Keratinocyte (primary cell): ENCODE results near the gene ZBTB2. TPM values are rescaled to one million over a fixed set of nuclear protein-coding genes. Genes with fewer than 3 reads are reported as not detected.

ENCODE experiments used
- DNase-seq: peaks from one replicate; pipeline ENCODE4 v3.0.0-alpha.2; 2011; ENCODE audit warnings: low read depth, missing footprints, low spot score
- FAIRE-seq: peaks from 2 replicates; lab custom pipeline; 2011; peaks lifted over from hg19 to GRCh38; lab: Jason Lieb, UNC
- H2AFZ ChIP-seq: 2 replicates; pipeline ENCODE4 v1.6.0; 2012; ENCODE audit warnings: low read length, control low read depth, inconsistent platforms; ENCODE audit not compliant: control insufficient read depth
- H3K27ac ChIP-seq: 2 replicates; pipeline ENCODE4 v1.5.1; 2011; ENCODE audit warnings: low read length; ENCODE audit not compliant: control insufficient read depth, insufficient read depth
- H3K27me3 ChIP-seq: 3 replicates; pipeline ENCODE4 v1.6.0; 2011; ENCODE audit warnings: low read length; ENCODE audit not compliant: control insufficient read depth, insufficient read depth; ENCODE audit errors: extremely low read depth
- H3K36me3 ChIP-seq, 2 experiments: 2 replicates in 1 of 2; 3 replicates in 1 of 2; pipeline ENCODE4 v1.5.1; 2011; ENCODE audit warnings: low read length in 2 of 2, mild to moderate bottlenecking in 1 of 2; ENCODE audit not compliant: control insufficient read depth in 2 of 2, insufficient read depth in 2 of 2; ENCODE audit errors: extremely low read depth in 1 of 2
- H3K4me1 ChIP-seq: 3 replicates; pipeline ENCODE4 v1.5.1; 2011; ENCODE audit warnings: low read length; ENCODE audit not compliant: control insufficient read depth, insufficient read depth; ENCODE audit errors: extremely low read depth
- H3K4me2 ChIP-seq: 3 replicates; pipeline ENCODE4 v1.6.0; 2011; ENCODE audit warnings: low read depth, low read length; ENCODE audit not compliant: control insufficient read depth, insufficient read depth; ENCODE audit errors: extremely low read depth
- H3K4me3 ChIP-seq, 3 experiments: fragments of 200-600 bp in 1 of 3; sonication (generic) in 1 of 3; 2 replicates in 2 of 3; 3 replicates in 1 of 3; pipeline ENCODE4 v1.5.1; 2011 to 2016; ENCODE audit warnings: low read length in 3 of 3, mild to moderate bottlenecking in 3 of 3, control low read depth in 2 of 3, inconsistent platforms in 1 of 3, low read depth in 1 of 3, mixed read lengths in 1 of 3, mixed run types in 1 of 3, moderate library complexity in 1 of 3; ENCODE audit not compliant: control insufficient read depth in 2 of 3, insufficient read depth in 2 of 3; ENCODE audit errors: extremely low read depth in 1 of 3
- H3K79me2 ChIP-seq: 2 replicates; pipeline ENCODE4 v1.6.0; 2012; ENCODE audit warnings: low read length; ENCODE audit not compliant: control insufficient read depth, insufficient read depth
- H3K9ac ChIP-seq: 3 replicates; pipeline ENCODE4 v1.6.0; 2011; ENCODE audit warnings: low read length; ENCODE audit not compliant: control insufficient read depth, insufficient read depth; ENCODE audit errors: extremely low read depth
- H3K9me1 ChIP-seq: 3 replicates; pipeline ENCODE4 v1.6.0; 2011; ENCODE audit warnings: low read length; ENCODE audit not compliant: control insufficient read depth, insufficient read depth; ENCODE audit errors: extremely low read depth
- H3K9me3 ChIP-seq: 2 replicates; pipeline ENCODE4 v1.5.1; 2012; ENCODE audit warnings: low read depth, low read length; ENCODE audit not compliant: control insufficient read depth
- H4K20me1 ChIP-seq: 3 replicates; pipeline ENCODE4 v1.6.0; 2011; ENCODE audit warnings: low read length; ENCODE audit not compliant: control insufficient read depth, insufficient read depth; ENCODE audit errors: extremely low read depth
- EZH2 ChIP-seq: IDR thresholded peaks from one replicate; pipeline ENCODE4 v1.6.1; 2012; ENCODE audit warnings: inconsistent platforms, mild to moderate bottlenecking, low read length, moderate library complexity
- dilution Hi-C: fragments of 300-500 bp; cut with MboI; formaldehyde crosslinking; loops from one replicate; pipeline ENCODE4 v1.7.0; 2020; ENCODE audit warnings: low sequenced_read_pairs; ENCODE audit not compliant: extremely low pct_ligation_motif_present
- polyA plus RNA-seq, 5 experiments: library from polyadenylated mRNA; depleted of rRNA in 3 of 5; stranded (reverse) in 3 of 5; stranded (forward) in 1 of 5; unstranded in 1 of 5; fragments of >200 nt; gene quantifications; 1 replicate in 1 of 5; 2 replicates in 3 of 5; 3 replicates in 1 of 5; pipeline versions ENCODE4 v1.2.1 to v1.2.3, GENCODE V29; 2011 to 2012; ENCODE audit warnings: missing spikeins in 2 of 5, low read depth in 1 of 5, low replicate concordance in 1 of 5
- TF ChIP-seq, protein P1 (sequence below), 3 experiments: IDR thresholded peaks in 1 of 3; conservative IDR thresholded peaks in 1 of 3; optimal IDR thresholded peaks in 1 of 3; 2 replicates in 2 of 3; 3 replicates in 1 of 3; pipeline versions ENCODE3 to v1.5.1; 2011; ENCODE audit warnings: low read length in 3 of 3, mild to moderate bottlenecking in 3 of 3, moderate library complexity in 2 of 3, control low read depth in 1 of 3, inconsistent platforms in 1 of 3; ENCODE audit not compliant: insufficient read depth in 2 of 3; ENCODE audit errors: extremely low read depth in 1 of 3

ZBTB2 gene
- polyA plus RNA-seq, 1 donor (not counting 4 experiments of a cell fraction or from before 2014, with no cell fraction given): 10.9 TPM

DNA sequence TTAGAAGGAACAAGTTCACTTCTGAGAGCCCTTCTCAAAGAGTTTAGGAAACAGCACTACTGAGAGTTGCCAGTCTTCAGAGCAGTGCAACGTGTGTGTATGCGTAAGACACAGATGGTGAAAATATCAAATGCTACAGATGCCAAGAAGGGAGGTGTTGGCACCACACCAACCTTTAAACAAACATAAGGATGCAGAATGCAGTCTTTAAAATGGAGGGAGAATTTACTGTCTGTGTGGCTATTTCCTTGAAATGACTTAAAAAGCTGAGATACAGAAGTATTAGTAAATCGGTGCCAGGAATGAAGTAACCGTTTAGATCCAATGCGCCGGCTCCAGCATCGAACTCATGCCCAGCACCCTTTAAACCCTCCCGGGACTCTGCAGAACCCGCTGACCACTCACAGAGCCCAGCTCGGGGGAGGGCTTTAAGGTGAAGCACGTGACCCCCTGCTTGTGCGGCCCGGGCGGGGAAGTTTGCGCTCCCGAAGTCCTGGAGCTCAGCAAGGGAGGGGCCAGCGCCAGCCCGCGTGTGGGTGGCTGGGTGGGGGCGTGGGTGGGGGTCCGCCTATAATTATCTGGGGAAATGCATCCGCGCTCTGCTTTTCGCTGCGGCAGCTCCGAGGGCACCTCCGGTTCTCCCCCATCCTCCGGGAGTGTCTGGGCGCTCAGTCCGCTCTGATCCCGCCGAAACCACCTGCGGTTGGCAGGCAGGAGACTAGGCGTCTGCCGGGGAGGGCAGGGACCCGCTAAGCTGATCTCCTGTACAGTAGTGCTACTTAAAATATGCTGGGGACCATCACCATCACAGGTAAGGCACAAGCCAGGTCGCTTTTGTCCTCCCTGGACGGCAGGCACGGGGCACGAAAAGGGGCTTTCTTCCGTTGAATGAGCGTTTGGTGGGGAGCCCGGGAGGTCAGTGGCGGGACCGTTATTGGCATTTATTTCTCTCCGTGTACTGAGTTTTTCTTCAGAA is 66.0 kb downstream of the ZBTB2 start:
- DNase-seq (no peak), FAIRE-seq (peak; percentile 58)
- H3K4me3 ChIP-seq: peak overlapping the region; percentile 12 to 55 (median 32)
- H4K20me1 ChIP-seq: no peaks in the 10 kb centered on the region
- H3K9me1 ChIP-seq: no peaks in the 10 kb centered on the region
- no peaks in the 10 kb centered on the region for H3K27me3 ChIP-seq
- TF ChIP-seq, protein P1, sequence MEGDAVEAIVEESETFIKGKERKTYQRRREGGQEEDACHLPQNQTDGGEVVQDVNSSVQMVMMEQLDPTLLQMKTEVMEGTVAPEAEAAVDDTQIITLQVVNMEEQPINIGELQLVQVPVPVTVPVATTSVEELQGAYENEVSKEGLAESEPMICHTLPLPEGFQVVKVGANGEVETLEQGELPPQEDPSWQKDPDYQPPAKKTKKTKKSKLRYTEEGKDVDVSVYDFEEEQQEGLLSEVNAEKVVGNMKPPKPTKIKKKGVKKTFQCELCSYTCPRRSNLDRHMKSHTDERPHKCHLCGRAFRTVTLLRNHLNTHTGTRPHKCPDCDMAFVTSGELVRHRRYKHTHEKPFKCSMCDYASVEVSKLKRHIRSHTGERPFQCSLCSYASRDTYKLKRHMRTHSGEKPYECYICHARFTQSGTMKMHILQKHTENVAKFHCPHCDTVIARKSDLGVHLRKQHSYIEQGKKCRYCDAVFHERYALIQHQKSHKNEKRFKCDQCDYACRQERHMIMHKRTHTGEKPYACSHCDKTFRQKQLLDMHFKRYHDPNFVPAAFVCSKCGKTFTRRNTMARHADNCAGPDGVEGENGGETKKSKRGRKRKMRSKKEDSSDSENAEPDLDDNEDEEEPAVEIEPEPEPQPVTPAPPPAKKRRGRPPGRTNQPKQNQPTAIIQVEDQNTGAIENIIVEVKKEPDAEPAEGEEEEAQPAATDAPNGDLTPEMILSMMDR (optimal IDR thresholded peaks at IDR 0.05 in 1 of 3, IDR thresholded peaks at IDR 0.05 in 1 of 3, conservative IDR thresholded peaks at IDR 0.05 in 1 of 3; ENCODE audit: extremely low read depth in 1 of 3, insufficient read depth in 2 of 3, low read length in 3 of 3): no peak
- no peak for TF ChIP-seq EZH2
- H3K79me2 ChIP-seq: no peaks in the 10 kb centered on the region
- H3K9me3 ChIP-seq: no peaks in the 10 kb centered on the region
- H3K27ac ChIP-seq: no peak overlapping the region
- peak overlapping the region; percentile 50 for H2AFZ ChIP-seq
- H3K9ac ChIP-seq: no peak overlapping the region
- no peaks in the 10 kb centered on the region for H3K36me3 ChIP-seq
- peaks cover 9% of the 10 kb centered on the region for H3K4me1 ChIP-seq
- peak overlapping the region; percentile 86 for H3K4me2 ChIP-seq
- dilution Hi-C loops: no loop called here

DNA sequence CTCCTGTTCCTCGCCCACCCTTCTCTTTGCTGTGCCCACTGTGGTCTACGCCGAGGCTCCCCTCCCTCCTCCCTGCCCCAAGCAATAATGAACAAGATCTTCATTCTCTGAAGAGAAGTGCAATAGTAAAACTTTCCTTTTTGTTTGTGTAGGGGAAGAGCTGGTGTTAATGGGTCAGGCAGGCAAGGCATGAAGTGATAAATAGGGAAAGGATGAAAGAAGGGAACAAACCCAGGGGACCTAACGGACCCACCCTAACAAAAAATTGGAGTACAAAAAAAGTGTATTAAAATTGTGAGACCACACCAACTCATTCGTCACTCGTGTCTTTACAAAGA is 66.9 kb downstream of the ZBTB2 start:
- peaks cover 9% of the 10 kb centered on the region for H3K4me1 ChIP-seq
- H3K79me2 ChIP-seq: no peaks in the 10 kb centered on the region
- no peaks in the 10 kb centered on the region for H3K9me3 ChIP-seq
- peak overlapping the region; percentile 70 for H2AFZ ChIP-seq
- dilution Hi-C loops: no loop called here
- no peaks in the 10 kb centered on the region for H3K27me3 ChIP-seq
- no peak overlapping the region for H3K27ac ChIP-seq
- TF ChIP-seq, protein P1 (optimal IDR thresholded peaks at IDR 0.05 in 1 of 3, IDR thresholded peaks at IDR 0.05 in 1 of 3, conservative IDR thresholded peaks at IDR 0.05 in 1 of 3; ENCODE audit: extremely low read depth in 1 of 3, insufficient read depth in 2 of 3, low read length in 3 of 3): no peak
- TF ChIP-seq EZH2: no peak
- FAIRE-seq (no peak), DNase-seq (no peak)
- H3K9ac ChIP-seq: no peak overlapping the region
- H3K4me3 ChIP-seq: no peak overlapping the region
- no peaks in the 10 kb centered on the region for H3K9me1 ChIP-seq
- H4K20me1 ChIP-seq: no peaks in the 10 kb centered on the region
- peak overlapping the region; percentile 86 for H3K4me2 ChIP-seq
- no peaks in the 10 kb centered on the region for H3K36me3 ChIP-seq
